H54 (cell line): Measurements from ENCODE around the gene SND1.

Experiments used
- DNase-seq: peaks from one replicate; pipeline ENCODE4 v3.0.0; 2011; ENCODE audit warnings: low spot score, mixed read lengths; ENCODE audit not compliant: insufficient read length
- FAIRE-seq: peaks from 3 replicates; lab custom pipeline; 2011; peaks lifted over from hg19 to GRCh38; lab: Jason Lieb, UNC
- POLR2A ChIP-seq: IDR thresholded peaks from 2 replicates; pipeline ENCODE4 v1.6.1; 2011; ENCODE audit warnings: low read depth, mild to moderate bottlenecking, low read length

SND1 gene

GRCh38 chr7:127848241-127848640 is 196.2 kb downstream of the SND1 start:
- no peak for DNase-seq
- TF ChIP-seq POLR2A, result no peak
- no peak for FAIRE-seq

GRCh38 chr7:127850195-127850594 is 198.2 kb downstream of the SND1 start:
- TF ChIP-seq POLR2A, result no peak
- DNase-seq, result no peak
- FAIRE-seq, result no peak

- no peak for TF ChIP-seq POLR2A
- DNase-seq (no peak), FAIRE-seq (no peak)
Measured at GRCh38 chr7:127854383-127854782, 202.4 kb downstream of the SND1 start.

GRCh38 chr7:127857464-127857841 is 205.5 kb downstream of the SND1 start:
- no peak for DNase-seq
- no peak for TF ChIP-seq POLR2A

GRCh38 chr7:127858091-127858914 is 206.3 kb downstream of the SND1 start:
- DNase-seq (no peak), FAIRE-seq (no peak)
- TF ChIP-seq POLR2A, result no peak

More at GRCh38 chr7:127857464-127857841, 205.5 kb downstream of the SND1 start:
- FAIRE-seq, result no peak

GRCh38 chr7:127858915-127859189 is 206.9 kb downstream of the SND1 start:
- no peak for TF ChIP-seq POLR2A
- FAIRE-seq (no peak), DNase-seq (no peak)

- no peak for TF ChIP-seq POLR2A
- DNase-seq (no peak), FAIRE-seq (no peak)
Measured at GRCh38 chr7:127859330-127859729, 207.3 kb downstream of the SND1 start.

- FAIRE-seq (no peak), DNase-seq (no peak)
- no peak for TF ChIP-seq POLR2A
Measured at GRCh38 chr7:127862525-127862924, 210.5 kb downstream of the SND1 start.

GRCh38 chr7:127863082-127863481 is 211.1 kb downstream of the SND1 start:
- no peak for DNase-seq
- no peak for FAIRE-seq
- TF ChIP-seq POLR2A, result no peak

GRCh38 chr7:127865466-127865865 is 213.5 kb downstream of the SND1 start:
- DNase-seq (no peak), FAIRE-seq (no peak)
- TF ChIP-seq POLR2A, result no peak

- FAIRE-seq (no peak), DNase-seq (no peak)
- TF ChIP-seq POLR2A, result no peak
Measured at GRCh38 chr7:127870231-127870907, 218.4 kb downstream of the SND1 start.

- no peak for TF ChIP-seq POLR2A
- FAIRE-seq (no peak), DNase-seq (no peak)
Measured at GRCh38 chr7:127871226-127871625, 219.2 kb downstream of the SND1 start.

- TF ChIP-seq POLR2A, result no peak
- DNase-seq, result no peak
- no peak for FAIRE-seq
Measured at GRCh38 chr7:127872122-127872521, 220.1 kb downstream of the SND1 start.

GRCh38 chr7:127873151-127873550 is 221.2 kb downstream of the SND1 start:
- no peak for DNase-seq
- no peak for FAIRE-seq

GRCh38 chr7:127873715-127874636 is 222.0 kb downstream of the SND1 start:
- DNase-seq (no peak), FAIRE-seq (no peak)
- no peak for TF ChIP-seq POLR2A

More at GRCh38 chr7:127873151-127873550, 221.2 kb downstream of the SND1 start:
- no peak for TF ChIP-seq POLR2A
